HG03159 (cell line): ENCODE data around the gene STX10.

Experiments
- ATAC-seq: cut with Tn5 transposase; IDR thresholded peaks from one replicate; pipeline ENCODE4 v1.9.1; 2021; ENCODE audit warnings: mild to moderate bottlenecking, moderate library complexity; ENCODE audit not compliant: unreplicated experiment

The STX10 gene

DNA sequence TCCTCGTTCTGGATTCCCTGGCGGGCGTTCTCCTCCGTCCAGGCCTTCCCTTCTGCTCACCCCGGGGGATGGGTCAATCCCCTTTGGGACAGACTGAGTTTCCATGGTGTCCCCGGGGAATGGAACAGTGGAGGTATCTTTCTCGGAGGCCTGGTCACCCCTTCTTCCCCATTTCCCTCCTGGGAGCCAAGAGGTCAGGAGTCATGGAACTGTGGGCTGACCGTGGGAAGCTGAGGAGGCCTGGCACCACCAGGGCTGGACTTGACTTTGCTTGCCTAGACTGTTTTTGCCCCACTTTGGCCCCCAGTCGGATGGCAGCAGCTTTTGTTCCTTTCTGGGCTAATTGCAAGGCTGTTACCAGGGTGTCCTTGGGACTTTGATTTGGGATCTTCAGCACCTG, 30.1 kb downstream of the STX10 start:
- ATAC-seq = no peak

DNA sequence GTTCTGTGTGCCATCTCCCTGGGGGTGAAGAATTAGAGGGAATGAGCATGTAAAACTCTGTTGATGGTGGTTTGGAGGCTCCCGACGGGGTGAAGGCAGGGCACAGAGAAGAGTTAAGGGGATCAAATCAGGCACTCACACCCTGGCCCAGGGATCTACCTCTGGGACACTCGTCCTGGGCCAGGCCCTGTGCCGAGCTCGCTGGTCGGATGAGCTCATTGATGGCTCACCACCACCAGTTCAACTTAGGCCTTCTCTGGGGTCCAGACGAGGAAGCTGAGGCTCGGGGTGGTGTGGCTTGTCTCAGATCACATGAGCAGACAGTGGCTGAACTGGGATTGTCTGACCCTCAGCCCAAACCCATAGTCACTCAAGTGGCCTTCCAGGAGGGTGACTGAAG, 30.5 kb downstream of the STX10 start:
- ATAC-seq = no peak

DNA sequence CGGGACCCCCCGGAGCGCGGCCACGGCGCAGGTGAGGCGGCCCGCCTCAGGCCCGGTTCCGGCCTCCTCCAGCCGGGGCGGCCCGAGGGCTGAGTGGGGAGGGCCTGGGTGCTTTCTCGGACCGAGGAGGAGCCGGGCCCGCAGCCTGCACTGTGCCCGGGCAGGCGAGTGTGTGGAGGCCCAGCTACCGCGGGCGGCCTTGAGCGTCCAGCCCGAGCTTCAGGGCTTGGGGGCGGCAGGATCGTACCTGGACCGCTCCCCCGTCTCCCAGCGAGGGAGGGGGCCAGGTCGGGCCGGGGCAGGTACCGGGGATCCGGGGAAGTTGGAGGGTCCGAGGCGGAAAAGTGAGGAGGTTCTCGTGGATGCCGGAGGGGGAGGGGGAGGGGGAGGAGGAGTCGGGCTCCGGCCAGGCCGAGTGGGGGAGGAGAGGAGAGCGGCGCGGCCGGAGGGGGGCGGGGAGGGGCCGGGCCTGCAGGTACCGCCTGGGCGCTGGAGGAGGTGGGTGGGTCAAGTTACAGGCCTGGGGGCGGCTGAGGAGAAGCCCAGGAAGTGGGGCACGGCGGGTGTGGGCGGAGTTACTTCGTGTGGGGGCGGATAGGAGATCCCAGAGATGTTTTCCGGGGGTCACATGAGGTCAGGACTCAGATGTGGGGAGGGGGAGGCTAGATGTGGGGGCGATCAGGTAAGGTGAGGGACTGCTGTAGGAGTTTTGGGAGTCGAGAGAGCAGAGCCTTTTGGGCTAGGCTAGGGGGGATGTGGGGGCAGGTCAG, 31.6 kb downstream of the STX10 start:
- ATAC-seq = no peak

DNA sequence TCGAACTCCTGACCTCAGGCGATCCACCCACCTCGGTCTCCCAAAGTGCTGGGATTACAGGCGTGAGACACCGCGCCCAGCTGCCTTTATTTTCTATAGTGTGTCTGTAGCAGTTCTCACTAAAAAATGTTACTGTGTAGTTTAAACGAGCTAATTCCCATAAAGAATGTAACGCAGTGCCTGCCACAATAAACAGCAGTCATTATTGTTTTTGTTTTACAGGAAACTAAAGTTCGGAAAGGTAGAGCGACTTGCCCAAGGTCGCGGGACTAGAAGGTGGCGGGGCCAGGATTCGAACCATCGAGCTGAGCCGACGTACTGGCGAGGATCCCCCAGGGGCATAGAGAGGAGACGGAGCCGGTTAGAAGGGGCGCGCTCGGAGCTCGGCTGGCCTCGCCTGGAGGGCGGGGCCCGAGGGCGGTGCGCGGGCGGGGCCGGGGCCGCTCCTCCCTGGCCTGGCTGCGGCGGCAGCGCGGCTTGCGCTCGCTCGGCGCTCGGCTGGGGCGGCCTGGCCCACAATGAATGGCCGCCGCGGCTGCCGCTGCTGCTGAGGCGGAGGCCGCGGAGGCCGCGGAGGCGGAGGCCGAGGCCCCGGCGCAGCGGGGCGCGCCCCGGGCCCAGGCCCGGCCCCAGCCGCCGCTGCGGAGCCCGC, 32.3 kb downstream of the STX10 start, which contains the start of gene NACC1:
TSS of gene NACC1 (plus strand) at position 493 of the 652 bp plus-strand sequence. CDS start 16,944 bp downstream, outside the sequence.
- peak; percentile 70 for ATAC-seq

DNA sequence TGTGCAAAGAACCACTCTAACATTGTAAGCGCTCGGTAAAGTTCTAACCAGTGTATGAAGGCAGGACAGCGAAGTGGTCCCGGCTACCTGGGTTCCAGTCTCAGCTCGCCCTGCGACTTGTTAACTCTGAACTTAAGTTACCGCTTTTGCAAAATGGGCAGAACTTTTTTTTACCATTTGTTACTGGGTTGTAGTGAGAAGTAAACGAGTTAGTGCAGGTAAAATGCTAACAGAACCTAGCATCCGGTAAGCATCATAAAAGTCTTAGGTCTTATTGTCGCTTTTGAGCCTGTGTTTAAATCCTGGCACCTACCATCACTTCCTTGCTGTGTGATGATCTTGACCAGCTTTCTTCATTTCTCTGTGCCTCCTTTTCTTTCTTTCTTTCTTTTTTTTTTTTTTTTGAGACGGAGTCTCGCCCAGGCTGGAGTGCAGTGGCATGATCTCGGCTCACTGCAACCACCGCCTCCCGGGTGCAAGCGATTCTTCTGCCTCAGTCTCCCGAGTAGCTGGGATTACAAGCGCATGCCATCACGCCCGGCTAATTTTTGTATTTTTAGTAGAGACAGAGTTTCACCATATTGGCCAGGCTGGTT, 32.9 kb downstream of the STX10 start:
- ATAC-seq = no peak

DNA sequence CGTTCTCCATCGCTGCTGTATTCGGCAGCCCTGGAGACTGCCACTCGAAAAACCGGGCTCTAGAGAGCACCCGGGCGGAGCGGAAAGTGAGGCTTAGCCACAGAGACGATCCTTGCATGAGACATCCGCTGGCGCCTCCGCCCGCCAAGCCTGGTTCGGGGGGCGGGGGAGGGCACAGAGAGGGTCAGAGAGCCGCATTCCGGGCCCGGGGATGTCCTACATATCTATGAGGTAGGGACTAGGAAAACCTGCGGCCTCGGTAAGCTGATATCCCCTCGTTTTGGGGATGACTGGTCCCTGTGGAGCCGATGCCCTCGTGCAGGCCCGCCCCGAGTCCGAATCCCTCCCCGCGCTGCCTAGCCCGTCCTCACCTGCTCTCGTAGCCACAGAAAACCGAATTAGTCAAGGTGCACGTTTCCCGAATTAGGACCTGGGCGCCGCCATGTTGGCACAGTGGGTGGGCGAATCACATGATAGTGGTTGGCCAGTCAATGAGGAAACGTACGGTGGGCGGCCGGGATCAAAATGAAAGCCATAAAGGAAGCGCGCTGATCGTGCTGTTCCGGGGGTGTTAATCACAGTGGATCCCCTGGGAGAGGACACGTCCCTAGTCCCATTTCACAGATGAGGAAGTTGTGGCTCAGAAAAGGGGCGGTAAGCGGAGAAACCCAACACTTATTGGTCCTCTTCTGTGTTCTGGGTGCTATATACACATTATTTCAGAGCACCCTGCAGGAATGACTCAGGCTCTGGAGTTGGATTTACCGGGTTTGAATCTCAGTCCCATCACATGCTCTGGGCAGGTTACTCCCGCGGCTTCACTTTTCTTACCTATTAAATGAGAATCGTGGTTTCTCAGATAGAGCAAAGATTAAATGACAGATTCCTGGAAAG, 33.6 kb downstream of the STX10 start, which contains the start of gene TRMT1:
TSS of gene TRMT1 (minus strand) at position 459 of the 894 bp plus-strand sequence. CDS start at position 118, 341 bp downstream.
- ATAC-seq = peak; percentile 56

DNA sequence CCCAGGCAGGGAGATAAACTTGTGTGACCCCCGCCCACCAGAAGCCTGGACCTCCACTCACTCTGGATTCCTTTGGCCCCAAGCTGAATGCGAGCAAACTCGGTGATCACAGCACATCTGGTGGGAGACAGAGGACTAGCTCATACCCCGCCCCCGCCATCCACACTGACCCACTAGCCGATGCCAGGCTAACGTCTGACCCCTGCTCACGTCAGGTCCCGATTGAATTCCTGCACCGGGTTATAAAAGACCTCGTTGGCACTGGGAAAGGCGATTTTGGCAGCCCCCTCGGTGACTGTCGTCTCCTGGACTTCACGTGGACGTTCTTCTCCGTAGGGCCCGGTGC, 34.3 kb downstream of the STX10 start:
- ATAC-seq = no peak

DNA sequence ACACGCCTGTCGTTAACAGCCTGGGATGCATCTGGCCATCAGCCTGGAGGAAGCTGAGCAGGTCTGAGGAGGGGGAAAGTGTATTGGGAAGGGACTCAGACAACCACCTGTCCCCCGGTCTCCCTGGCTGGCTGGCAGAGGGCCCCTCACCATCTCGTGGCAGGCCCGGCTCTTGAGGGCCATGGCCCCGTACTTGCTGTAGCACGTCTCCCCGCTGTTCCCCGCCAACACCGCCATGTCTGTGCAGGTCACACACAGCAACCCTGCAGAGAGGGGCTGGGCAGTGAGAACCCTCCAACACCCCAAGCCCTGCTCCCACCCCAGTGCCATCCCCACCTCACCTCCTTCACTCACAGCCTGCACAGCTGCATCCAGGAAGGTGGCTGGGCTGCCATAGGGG, 37.6 kb downstream of the STX10 start:
- no peak for ATAC-seq

DNA sequence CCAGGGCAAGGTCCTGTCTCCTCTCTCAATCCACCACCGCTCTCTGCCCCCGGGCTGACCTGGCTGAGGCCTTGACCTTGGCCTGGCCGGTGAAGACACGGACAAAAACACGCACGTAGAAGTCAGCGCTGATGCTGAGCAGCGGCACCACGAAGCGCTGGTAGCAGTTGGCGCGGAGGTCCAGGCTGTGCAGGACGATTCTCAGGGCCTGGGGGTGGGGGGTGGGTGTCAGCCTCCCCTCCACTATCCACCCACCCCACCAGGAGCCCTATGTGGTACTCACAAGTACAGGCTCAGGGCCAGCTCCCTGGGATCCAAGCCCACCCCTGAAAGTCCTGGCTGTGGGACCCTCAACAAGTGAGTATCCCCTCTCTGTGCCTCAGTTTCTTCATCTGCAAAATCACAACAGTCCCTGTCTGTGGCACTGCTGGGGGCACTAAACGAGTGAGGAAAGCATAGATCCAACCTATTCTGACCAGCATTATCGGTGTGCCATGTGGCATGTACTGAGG, 40.0 kb downstream of the STX10 start:
- no peak for ATAC-seq

DNA sequence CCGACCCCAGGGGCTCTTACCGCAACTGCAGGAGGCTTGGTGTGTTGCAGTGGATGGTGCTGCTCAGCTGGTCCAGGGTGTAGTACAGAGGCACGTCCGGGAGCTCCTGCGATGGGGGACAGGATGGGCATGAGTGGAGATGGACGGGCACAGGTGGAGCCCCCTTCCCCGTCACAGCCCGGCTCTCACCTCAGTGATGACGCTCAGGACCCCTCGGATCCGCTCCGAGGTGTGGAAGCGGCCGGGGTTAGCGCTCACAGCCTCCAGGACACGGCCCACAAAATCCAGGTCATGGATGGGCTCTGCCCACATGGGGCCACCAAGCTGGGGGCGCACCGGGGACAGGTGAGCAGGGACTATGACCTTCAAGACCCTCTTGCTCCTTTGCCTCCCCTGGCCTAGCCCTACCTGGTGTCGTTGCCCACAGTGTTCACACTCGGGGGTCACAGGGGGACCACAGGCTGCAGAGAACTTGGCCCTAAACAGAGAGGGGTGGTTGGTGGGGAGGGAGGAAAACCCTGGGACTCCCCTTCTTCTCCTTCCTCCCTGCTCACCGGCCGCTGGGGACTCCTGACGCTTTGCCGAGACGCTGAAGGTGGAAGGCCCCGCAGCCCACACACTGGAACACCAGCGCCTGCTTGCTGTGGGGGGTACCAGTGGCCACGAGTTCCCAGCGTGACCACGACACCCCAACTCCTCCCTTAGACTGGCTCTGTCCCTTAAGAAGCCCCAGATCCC, 40.6 kb downstream of the STX10 start:
- ATAC-seq = no peak

DNA sequence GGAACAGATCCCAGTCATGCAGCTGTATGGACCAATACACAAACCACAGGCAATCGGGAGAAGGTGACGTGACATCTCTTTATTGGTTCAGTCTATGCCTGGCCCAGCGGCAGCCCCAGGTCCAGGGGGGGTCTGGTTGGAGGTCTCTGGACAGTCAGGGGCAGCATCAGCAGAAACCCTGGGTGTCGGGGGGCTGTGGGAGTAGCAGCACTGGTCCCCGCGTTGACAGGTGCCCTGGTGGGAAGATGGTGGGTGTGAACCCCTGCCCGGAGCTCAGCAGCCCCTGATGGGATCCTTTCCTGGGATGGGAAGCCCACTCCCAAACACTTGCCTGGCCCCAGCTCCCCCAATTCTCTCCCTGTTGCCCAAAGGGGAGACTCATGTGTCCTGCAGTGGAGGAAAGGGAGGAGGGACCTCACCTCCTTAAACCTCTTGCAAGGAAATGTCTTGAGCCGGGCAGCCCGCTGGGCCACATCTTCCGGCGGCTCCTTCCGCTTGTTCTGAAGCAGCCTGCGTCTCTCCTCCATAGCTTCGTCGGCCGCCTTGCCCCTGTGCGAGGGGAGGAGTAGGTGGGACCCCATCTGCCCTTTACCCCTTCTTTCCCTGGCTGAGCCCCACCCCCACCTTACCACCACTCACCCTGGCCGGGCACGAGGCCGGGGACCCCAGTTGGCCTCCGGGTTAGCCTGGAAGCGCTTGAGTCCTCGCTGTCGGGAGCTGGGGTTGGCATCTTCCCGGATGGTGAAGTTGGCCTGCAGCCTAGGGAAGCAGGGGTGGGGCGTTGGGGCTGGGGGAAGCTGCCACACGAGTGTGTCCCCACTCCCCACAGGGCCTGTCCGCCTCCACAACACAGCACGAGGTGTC, 45.1 kb downstream of the STX10 start:
- no peak for ATAC-seq

DNA sequence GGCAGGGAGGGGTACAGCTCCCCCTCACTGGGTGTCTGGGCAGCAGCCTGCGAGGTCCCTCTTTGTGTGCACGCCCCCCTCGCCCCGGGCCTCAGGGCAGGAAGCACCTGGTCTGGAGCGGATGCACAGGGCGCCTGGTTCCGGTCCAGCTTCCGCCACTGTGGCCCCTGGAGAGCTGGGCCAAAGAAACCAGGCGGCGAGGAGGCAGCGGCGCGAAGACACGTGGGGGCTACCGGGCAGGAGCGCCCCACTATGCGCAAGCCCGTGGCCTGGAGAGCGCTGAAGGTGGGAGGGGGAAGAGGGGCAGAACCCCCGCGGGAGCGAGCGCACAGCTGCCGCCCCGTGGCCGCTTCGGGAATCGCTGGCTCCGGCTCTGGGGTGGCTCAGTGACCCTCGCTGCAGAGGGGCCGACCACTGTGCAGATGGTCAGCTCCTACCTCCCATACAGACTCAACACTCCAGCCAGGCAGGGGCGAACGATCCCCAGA, 45.8 kb downstream of the STX10 start:
- no peak for ATAC-seq

DNA sequence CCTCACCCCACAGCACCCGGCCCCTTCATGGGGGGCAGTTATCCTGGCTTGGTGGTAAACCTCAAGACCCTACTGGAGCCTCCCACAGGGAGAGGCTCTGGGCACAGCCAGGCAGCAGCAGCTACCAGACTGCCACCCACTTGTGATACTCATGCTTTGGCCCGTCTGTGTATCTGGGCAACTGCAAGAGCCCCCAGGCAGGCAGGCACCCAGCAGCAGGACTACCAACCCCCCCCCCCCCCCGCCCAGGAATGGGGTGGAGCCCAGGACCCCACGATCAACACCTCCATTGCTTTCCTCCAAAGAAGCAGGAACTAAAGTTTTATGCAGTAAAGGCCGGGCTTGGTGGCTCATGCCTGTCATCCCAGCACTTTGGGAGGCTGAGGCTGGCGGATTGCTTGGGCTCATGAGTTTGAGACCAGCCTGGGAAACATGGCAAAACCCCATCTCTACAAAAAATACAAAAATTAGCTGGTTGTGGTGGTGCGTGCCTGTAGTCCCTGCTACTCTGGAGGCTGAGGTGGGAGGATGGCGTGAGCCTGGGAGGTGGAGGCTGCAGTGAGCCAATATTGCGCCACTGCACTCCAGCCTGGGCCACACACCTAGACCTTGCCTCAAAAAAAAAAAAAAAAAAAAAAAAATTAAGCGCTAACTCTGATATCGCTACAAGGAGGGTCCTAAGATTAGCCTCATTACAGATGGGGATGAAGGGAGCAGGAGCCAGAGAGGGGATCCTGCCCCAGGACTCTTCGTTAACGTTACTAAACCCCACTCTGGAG, 46.4 kb downstream of the STX10 start:
- no peak for ATAC-seq

DNA sequence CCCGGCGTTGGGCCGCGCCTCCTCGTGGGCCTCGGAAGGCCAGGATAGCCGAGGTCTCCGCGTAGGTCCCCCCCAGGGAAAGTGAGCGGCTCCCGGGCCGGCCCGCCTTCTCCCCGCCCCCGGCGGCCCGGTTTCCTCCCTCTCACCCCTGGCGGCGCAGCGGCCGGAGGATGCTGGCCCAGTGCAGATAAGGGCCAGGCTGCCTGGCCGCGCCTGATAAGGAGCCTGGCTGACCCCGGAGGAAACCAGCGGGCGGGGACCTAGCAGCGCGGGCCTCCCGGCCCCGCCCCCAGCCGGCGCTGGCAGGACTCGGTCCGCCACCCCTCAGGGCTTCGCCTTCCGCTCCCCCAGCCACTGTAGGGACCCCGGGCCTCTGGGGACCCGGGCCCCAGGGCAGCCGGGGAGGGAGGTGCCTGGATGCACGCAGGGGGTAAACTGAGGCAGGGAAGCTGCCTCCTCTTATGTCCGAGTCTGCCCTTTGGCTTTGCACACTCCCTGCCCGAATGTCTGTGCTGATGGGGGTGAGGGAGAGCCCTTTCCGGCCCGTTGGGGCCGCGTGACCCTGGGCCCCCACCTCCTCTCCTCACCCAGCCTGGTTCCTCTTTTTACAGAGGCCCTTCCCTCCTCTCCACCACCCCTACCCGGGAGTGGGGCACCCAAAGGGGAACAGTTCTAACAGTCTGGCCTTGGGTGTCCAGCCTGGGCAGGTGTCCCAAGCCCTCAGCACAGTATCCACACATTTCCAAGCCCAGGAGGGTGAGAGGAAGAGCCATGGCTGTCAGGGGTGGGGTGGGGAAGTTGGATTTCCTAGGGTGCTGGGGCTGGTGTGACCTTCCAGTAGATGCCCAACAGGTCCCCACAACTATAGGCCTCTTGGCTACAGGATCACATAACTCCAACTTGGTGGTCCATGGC, 47.3 kb downstream of the STX10 start, which contains the start of gene LYL1:
TSS of gene LYL1 (minus strand) at position 193 of the 915 bp plus-strand sequence. CDS start 1,687 bp downstream, outside the sequence.
- no peak for ATAC-seq

DNA sequence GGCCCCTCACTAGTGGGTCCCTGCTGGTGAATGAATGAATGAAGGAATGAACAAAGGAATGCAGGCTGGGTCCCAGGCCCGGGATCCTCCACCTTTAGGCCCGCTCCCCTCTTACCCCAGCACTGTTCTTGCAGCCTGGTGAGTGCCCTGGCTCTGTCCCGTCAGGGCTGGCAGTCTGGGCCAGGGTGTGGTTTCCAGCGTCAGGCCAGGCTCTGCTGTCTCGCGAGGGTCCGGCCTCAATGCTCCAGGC, 47.8 kb downstream of the STX10 start:
- ATAC-seq = no peak

DNA sequence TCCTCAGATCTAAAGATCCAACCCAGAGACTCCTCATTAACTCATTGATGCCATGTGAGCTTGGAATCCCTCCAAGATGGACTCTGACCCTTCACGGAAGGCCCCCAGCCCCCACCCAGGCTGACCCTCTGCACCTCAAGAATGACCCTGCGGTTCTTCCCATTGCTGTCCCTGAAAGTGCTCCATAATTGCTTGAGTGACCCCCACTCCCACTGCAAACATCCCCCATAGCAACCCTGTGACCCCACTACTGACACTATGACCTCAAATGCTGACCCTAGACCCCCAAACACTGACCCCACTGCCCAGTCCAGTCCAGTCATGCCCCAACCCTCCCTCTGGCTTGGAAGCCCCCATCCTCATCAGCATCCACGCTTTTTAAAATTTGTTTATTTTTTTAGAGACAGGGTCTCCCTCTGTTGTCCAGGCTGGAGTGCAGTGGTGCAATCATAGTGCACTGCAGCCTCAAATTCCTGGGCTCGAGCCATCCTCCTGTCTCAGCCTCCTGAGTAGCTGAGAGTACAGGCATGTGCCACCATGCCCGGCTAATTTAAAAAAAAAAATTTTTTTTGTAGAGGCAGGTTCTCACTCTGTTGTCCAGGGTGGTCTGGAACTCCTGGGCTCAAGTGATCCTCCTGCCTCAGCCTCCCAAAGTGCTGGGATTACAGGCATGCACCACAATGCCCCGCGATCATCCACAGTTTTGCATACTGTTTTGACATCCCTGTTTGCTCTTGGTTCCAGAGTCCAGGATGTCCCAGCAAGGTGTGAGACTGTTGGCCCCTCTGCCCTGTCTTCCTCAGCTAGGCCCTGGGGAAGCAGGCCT, 48.4 kb downstream of the STX10 start:
- ATAC-seq = no peak
